Activated CD4-positive, alpha-beta T cell treated with anti-CD3 and anti-CD28 coated beads for 1 hour (primary cell): ENCODE measurements around the gene BORCS5.
A peak's percentile ranks its signal among the peaks of the same experiment; 100 is the strongest.
"Not testable (repeated sequence)": the region's sequence is repeated elsewhere in the genome, so short reads cannot be mapped to it uniquely, and the experiment has no call there.

Experiments used
- DNase-seq: peaks from one replicate; pipeline ENCODE4 v3.0.0-alpha.2; 2020

The BORCS5 gene

GRCh38 chr12:12356896-12357718 lies at the start of gene BORCS5:
BORCS5 (plus strand) TSS chr12:12357078; CDS start chr12:12357452, 374 bp downstream.
- DNase-seq, result peak; percentile 97

GRCh38 chr12:12310695-12311094 lies 46.2 kb upstream of the BORCS5 start:
- not testable (repeated sequence) for DNase-seq

- DNase-seq, result no peak
These were observed 41.0 kb upstream of the BORCS5 start for GRCh38 chr12:12315838-12316237.

GRCh38 chr12:12319451-12320183 lies 37.3 kb upstream of the BORCS5 start:
- DNase-seq, result no peak

- no peak for DNase-seq
These were observed 33.8 kb upstream of the BORCS5 start for GRCh38 chr12:12323118-12323517.

- DNase-seq, result no peak
These were observed 33.3 kb upstream of the BORCS5 start for GRCh38 chr12:12323591-12323990.

- no peak for DNase-seq
These were observed 30.6 kb upstream of the BORCS5 start for GRCh38 chr12:12326262-12326661.

- DNase-seq, result no peak
These were observed 29.1 kb upstream of the BORCS5 start for GRCh38 chr12:12327802-12328201.

- no peak for DNase-seq
These were observed 25.6 kb upstream of the BORCS5 start for GRCh38 chr12:12331244-12331771.

- DNase-seq, result no peak
These were observed 25.0 kb upstream of the BORCS5 start for GRCh38 chr12:12331896-12332295.

GRCh38 chr12:12333407-12334366 lies 23.2 kb upstream of the BORCS5 start:
- DNase-seq, result no peak

- DNase-seq, result peak; percentile 30
These were observed 22.4 kb upstream of the BORCS5 start for GRCh38 chr12:12334367-12335040.

GRCh38 chr12:12336049-12336411 lies 20.8 kb upstream of the BORCS5 start:
- no peak for DNase-seq

GRCh38 chr12:12336511-12336910 lies 20.4 kb upstream of the BORCS5 start:
- DNase-seq, result no peak

- no peak for DNase-seq
These were observed 18.2 kb upstream of the BORCS5 start for GRCh38 chr12:12338527-12339168.

GRCh38 chr12:12349711-12350665 lies 6.9 kb upstream of the BORCS5 start, which contains the start of gene MANSC1:
MANSC1 (minus strand) TSS chr12:12350242; CDS start chr12:12343314, 6,928 bp downstream.
- peak; percentile 15 for DNase-seq

- DNase-seq, result no peak
These were observed 5.9 kb upstream of the BORCS5 start for GRCh38 chr12:12350868-12351463.

- DNase-seq, result not testable (repeated sequence)
These were observed 5.3 kb upstream of the BORCS5 start for GRCh38 chr12:12351468-12352185.

- DNase-seq, result no peak
These were observed 3.6 kb upstream of the BORCS5 start for GRCh38 chr12:12353276-12353675.
